ENCODE results near the gene FER.
"Not testable (repeated sequence)": the region's sequence is repeated elsewhere in the genome, so short reads cannot be mapped to it uniquely, and the experiment has no call there.

FER gene

DNA sequence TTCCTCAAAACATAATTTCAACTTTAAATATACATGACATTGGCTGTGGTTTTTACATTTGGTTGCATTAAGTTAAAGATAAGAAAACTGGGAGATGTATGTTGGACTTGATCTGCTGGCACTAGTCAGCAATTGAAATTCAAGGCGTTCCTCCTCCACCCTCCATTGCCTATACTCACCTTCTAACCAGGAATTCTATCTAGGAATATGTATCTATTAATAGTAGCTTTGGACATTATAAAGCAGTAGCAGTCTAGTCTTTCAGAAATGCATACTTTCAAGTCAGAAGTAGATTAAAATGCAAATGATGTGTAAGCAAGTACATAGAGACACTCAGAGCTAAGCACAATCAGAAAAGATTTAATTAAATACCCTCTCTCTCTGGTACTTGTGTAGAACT is 24.9 kb downstream of the FER start:
- DNase-seq (ENCODE audit: low read depth, low spot score): no peak
- no peak for TF ChIP-seq CTCF (IDR thresholded peaks at IDR 0.05; ENCODE audit: low read depth, low read length)
- no peak overlapping the region for H3K4me3 ChIP-seq (ENCODE audit: low read depth, low read length)
- in situ Hi-C loops (cut with HindIII; ENCODE audit: low sequenced_read_pairs): no loop called here

GRCh38 chr5:108773330-108773729 is 25.6 kb downstream of the FER start:
- no peak for DNase-seq (ENCODE audit: low read depth, low spot score)
- H3K4me3 ChIP-seq (ENCODE audit: low read depth, low read length): no peak overlapping the region
- TF ChIP-seq CTCF (IDR thresholded peaks at IDR 0.05; ENCODE audit: low read depth, low read length): no peak
- in situ Hi-C loops (cut with HindIII; ENCODE audit: low sequenced_read_pairs): no loop called here

GRCh38 chr5:108774079-108774478 is 26.4 kb downstream of the FER start:
- DNase-seq (ENCODE audit: low read depth, low spot score); H3K4me3 ChIP-seq (ENCODE audit: low read depth, low read length); in situ Hi-C loops (cut with HindIII; ENCODE audit: low sequenced_read_pairs): not testable (repeated sequence)

DNA sequence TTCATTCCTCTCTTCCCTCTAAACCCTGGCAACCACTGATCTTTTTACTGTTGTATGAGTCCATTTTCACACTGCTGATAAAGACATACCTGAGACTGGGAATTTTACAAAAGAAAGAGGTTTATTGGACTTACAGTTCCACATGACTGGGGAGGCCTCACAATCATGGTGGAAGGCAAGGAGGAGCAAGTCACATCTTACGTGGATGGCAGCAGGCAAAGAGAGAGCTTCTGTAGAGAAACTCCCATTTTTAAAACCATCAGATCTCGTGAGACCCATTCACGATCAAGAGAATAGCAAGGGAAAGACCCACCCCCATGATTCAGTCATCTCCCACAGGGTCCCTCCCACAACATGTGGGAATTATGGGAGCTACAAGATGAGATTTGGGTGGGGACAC is 29.9 kb downstream of the FER start:
- DNase-seq (ENCODE audit: low read depth, low spot score); H3K4me3 ChIP-seq (ENCODE audit: low read depth, low read length); in situ Hi-C loops (cut with HindIII; ENCODE audit: low sequenced_read_pairs): not testable (repeated sequence)

DNA sequence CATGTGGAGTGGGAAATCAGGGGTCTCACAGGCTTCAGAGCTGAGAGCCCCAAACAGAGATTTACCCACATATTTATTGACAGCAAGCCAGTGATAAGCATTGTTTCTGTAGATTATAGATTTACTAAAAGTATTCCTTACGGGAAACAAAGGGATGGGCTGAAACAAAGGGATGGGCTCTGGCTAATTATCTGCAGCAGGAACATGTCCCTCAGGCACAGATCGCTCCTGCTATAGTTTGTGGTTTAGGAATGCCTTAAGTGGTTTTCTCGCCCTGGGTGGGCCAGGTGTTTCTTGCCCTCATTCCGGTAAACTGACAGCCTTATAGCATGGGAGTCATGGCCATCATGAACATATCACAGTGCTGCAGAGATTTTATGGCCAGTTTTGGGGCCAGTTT is 36.9 kb downstream of the FER start:
- DNase-seq (ENCODE audit: low read depth, low spot score); in situ Hi-C loops (cut with HindIII; ENCODE audit: low sequenced_read_pairs); H3K4me3 ChIP-seq (ENCODE audit: low read depth, low read length): not testable (repeated sequence)

GRCh38 chr5:108786806-108787483 is 39.2 kb downstream of the FER start:
- in situ Hi-C loops (cut with HindIII; ENCODE audit: low sequenced_read_pairs): no loop called here
- no peak overlapping the region for H3K4me3 ChIP-seq (ENCODE audit: low read depth, low read length)
- DNase-seq (ENCODE audit: low read depth, low spot score): no peak
- TF ChIP-seq CTCF (IDR thresholded peaks at IDR 0.05; ENCODE audit: low read depth, low read length): no peak

DNA sequence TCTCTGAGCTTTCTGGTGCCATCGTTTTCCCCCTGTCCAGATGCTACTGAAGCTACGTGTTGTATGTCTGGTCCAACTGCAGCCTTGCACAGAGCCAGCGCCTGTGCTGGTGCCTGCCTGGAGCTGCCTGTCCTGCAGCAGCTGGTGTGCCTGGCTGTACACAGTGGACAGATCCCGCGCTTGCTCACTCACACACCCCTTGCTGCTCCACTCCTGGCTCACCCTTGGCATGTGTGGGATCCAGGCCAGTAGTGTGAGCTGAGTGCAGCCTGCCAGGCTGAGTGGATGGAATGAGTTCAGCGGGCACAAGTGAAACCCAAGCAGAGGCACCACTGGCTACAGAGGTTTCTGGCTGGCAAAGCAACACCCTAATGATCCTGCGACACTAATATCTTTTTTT is 40.4 kb downstream of the FER start:
- no peak overlapping the region for H3K4me3 ChIP-seq (ENCODE audit: low read depth, low read length)
- no peak for TF ChIP-seq CTCF (IDR thresholded peaks at IDR 0.05; ENCODE audit: low read depth, low read length)
- in situ Hi-C loops (cut with HindIII; ENCODE audit: low sequenced_read_pairs): no loop called here
- no peak for DNase-seq (ENCODE audit: low read depth, low spot score)

- H3K4me3 ChIP-seq (ENCODE audit: low read depth, low read length): no peak overlapping the region
- in situ Hi-C loops (cut with HindIII; ENCODE audit: low sequenced_read_pairs): no loop called here
- DNase-seq (ENCODE audit: low read depth, low spot score): no peak
- no peak for TF ChIP-seq CTCF (IDR thresholded peaks at IDR 0.05; ENCODE audit: low read depth, low read length)
These were observed 45.5 kb downstream of the FER start for GRCh38 chr5:108793207-108793606.

DNA sequence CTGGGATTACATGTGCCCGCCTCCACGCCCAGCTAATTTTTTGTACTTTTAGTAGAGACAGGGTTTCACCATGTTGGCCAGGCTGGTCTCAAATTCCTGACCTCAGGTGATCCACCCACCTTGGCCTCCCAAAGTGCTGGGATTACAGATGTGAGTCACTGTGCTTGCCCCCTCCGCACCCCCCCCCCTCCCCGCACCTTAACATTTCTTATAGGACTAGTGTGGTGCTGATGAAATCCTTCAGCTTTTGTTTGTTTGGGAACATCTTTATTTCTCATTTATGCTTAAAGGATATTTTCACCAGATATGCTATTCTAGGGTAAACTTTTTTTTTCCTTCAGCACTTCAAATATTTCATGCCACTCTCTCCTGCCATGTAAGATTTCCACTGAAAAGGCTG is 46.7 kb downstream of the FER start:
- DNase-seq (ENCODE audit: low read depth, low spot score); H3K4me3 ChIP-seq (ENCODE audit: low read depth, low read length); in situ Hi-C loops (cut with HindIII; ENCODE audit: low sequenced_read_pairs): not testable (repeated sequence)

Measured in astrocyte of the spinal cord (primary cell).